ENCODE data around the gene PRR19. TPM values are rescaled to one million over a fixed set of nuclear protein-coding genes. Genes with fewer than 3 reads are reported as not detected.
A peak's percentile ranks its signal among the peaks of the same experiment; 100 is the strongest.

PRR19 gene
- total RNA-seq, 4 donors from 2014 or later = 0.73 to 1.7 (median 1.1) TPM

GRCh38 chr19:42292963-42293362, 9.0 kb upstream of the PRR19 start:
- H3K27me3 ChIP-seq = no peaks in the 10 kb centered on the region
- H3K27ac ChIP-seq = no peak overlapping the region
- 84% methylated on average over 7 of the region's 14 CpGs for whole genome bisulfite sequencing
- peaks cover 10% of the 10 kb centered on the region for H3K4me1 ChIP-seq
- no peak for TF ChIP-seq EP300 (IDR thresholded peaks at IDR 0.05)
- no peak for TF ChIP-seq POLR2A (IDR thresholded peaks at IDR 0.05)
- no peak for TF ChIP-seq POLR2AphosphoS5 (IDR thresholded peaks at IDR 0.05)
- TF ChIP-seq, protein P1, sequence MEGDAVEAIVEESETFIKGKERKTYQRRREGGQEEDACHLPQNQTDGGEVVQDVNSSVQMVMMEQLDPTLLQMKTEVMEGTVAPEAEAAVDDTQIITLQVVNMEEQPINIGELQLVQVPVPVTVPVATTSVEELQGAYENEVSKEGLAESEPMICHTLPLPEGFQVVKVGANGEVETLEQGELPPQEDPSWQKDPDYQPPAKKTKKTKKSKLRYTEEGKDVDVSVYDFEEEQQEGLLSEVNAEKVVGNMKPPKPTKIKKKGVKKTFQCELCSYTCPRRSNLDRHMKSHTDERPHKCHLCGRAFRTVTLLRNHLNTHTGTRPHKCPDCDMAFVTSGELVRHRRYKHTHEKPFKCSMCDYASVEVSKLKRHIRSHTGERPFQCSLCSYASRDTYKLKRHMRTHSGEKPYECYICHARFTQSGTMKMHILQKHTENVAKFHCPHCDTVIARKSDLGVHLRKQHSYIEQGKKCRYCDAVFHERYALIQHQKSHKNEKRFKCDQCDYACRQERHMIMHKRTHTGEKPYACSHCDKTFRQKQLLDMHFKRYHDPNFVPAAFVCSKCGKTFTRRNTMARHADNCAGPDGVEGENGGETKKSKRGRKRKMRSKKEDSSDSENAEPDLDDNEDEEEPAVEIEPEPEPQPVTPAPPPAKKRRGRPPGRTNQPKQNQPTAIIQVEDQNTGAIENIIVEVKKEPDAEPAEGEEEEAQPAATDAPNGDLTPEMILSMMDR (IDR thresholded peaks at IDR 0.05) = no peak
- no peaks in the 10 kb centered on the region for H3K9me3 ChIP-seq
- H3K36me3 ChIP-seq = peaks cover 75% of the 10 kb centered on the region
- no peak overlapping the region for H3K4me3 ChIP-seq
- no peak for DNase-seq (ENCODE audit: low spot score in 2 of 2)

DNA sequence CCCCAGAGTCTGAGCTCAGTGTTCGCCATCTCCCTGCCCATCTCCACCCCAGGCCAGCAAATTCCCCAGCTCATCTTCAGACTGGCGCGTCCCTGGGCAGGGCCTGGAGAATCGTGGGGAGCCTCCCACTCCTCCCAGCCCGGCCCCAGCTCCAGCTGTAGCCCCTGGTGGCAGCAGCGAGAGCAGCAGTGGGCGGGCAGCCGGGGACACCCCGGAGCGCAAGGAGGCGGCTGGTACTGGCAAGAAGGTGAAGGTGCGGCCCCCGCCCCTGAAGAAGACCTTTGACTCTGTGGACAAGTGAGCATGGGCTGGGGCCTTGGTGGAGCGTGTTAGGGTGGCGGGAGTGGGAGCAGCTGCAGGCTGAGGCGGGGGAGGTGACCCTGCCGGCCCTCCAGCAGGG, 8.4 kb upstream of the PRR19 start:
- Histone ChIP-seq H3K27ac (no peak overlapping the region), H3K4me3 (no peak overlapping the region), H3K9me3 (no peaks in the 10 kb centered on the region), H3K4me1 (peaks cover 10% of the 10 kb centered on the region), H3K27me3 (no peaks in the 10 kb centered on the region), H3K36me3 (peaks cover 69% of the 10 kb centered on the region)
- WGBS = 87% methylated on average over 10 of the region's 17 CpGs
- TF ChIP-seq, protein P1 (IDR thresholded peaks at IDR 0.05) = no peak
- TF ChIP-seq POLR2AphosphoS5 (IDR thresholded peaks at IDR 0.05) (no peak), POLR2A (IDR thresholded peaks at IDR 0.05) (no peak), EP300 (IDR thresholded peaks at IDR 0.05) (no peak)
- DNase-seq (ENCODE audit: low spot score in 2 of 2) = no peak

GRCh38 chr19:42293948-42294347, 8.0 kb upstream of the PRR19 start:
- 93% methylated on average over 15 of the region's 15 CpGs for WGBS
- no peaks in the 10 kb centered on the region for H3K9me3 ChIP-seq
- peak in 1 of 2 donors; percentile 75 for DNase-seq (ENCODE audit: low spot score in 2 of 2)
- no peaks in the 10 kb centered on the region for H3K27me3 ChIP-seq
- TF ChIP-seq, protein P1 (IDR thresholded peaks at IDR 0.05) = no peak
- TF ChIP-seq EP300 (IDR thresholded peaks at IDR 0.05) (no peak), POLR2A (IDR thresholded peaks at IDR 0.05) (no peak)
- peaks cover 10% of the 10 kb centered on the region for H3K4me1 ChIP-seq
- no peak overlapping the region for H3K27ac ChIP-seq
- H3K36me3 ChIP-seq = peaks cover 65% of the 10 kb centered on the region
- H3K4me3 ChIP-seq = no peak overlapping the region

GRCh38 chr19:42294471-42295137, 7.3 kb upstream of the PRR19 start:
- DNase-seq (ENCODE audit: low spot score in 2 of 2) = no peak
- 74% methylated on average over 15 of the region's 24 CpGs for WGBS
- peaks cover 58% of the 10 kb centered on the region for H3K36me3 ChIP-seq
- H3K9me3 ChIP-seq = no peaks in the 10 kb centered on the region
- H3K27me3 ChIP-seq = no peaks in the 10 kb centered on the region
- peaks cover 10% of the 10 kb centered on the region for H3K4me1 ChIP-seq
- TF ChIP-seq, protein P1 (IDR thresholded peaks at IDR 0.05) = no peak
- no peak for TF ChIP-seq POLR2A (IDR thresholded peaks at IDR 0.05)
- TF ChIP-seq EP300 (IDR thresholded peaks at IDR 0.05) = no peak
- TF ChIP-seq POLR2AphosphoS5 (IDR thresholded peaks at IDR 0.05) = no peak
- no peak overlapping the region for H3K27ac ChIP-seq
- no peak overlapping the region for H3K4me3 ChIP-seq

DNA sequence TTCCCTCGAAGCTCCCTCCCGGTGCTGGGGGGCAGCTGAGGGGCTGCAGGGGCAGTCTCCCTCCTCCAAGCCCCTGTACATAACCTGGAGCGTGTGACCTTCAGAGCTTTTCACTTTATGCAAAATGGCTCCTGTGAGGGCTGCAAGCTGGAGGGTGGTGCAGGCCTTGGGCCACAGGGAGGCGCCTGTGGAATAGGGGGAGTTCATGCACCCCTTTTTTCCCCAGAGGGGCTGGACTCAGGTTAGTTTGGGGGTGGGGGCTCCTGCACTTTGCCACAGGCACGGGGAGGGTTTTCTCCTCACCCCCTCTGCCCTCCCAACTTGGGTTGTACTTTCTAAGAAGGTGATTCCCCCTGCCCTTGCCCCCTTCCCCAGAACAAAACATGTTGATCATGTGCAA, 6.6 kb upstream of the PRR19 start:
- whole genome bisulfite sequencing = 80% methylated on average over 1 of the region's 5 CpGs
- no peak overlapping the region for H3K27ac ChIP-seq

More for the DNA sequence above, 6.6 kb upstream of the PRR19 start:
- Histone ChIP-seq H3K36me3 (peaks cover 51% of the 10 kb centered on the region), H3K9me3 (no peaks in the 10 kb centered on the region), H3K27me3 (no peaks in the 10 kb centered on the region), H3K4me3 (no peak overlapping the region), H3K4me1 (peaks cover 10% of the 10 kb centered on the region)
- DNase-seq (ENCODE audit: low spot score in 2 of 2) = no peak
- TF ChIP-seq POLR2AphosphoS5 (IDR thresholded peaks at IDR 0.05) = no peak
- no peak for TF ChIP-seq POLR2A (IDR thresholded peaks at IDR 0.05)
- TF ChIP-seq, protein P1 (IDR thresholded peaks at IDR 0.05) = no peak

Measured in suprapubic skin (tissue), 4 donors.